Stimulated activated CD8-positive, alpha-beta memory T cell treated with anti-CD3 and anti-CD28 coated beads, Interleukin-4, amount 100 ng/mL, for 24 hours (primary cell): ENCODE data around the gene AMOT.

ENCODE experiments used
- DNase-seq: peaks from one replicate; pipeline ENCODE4 v3.0.0-alpha.2; 2020; ENCODE audit warnings: low read depth

The AMOT gene

DNA sequence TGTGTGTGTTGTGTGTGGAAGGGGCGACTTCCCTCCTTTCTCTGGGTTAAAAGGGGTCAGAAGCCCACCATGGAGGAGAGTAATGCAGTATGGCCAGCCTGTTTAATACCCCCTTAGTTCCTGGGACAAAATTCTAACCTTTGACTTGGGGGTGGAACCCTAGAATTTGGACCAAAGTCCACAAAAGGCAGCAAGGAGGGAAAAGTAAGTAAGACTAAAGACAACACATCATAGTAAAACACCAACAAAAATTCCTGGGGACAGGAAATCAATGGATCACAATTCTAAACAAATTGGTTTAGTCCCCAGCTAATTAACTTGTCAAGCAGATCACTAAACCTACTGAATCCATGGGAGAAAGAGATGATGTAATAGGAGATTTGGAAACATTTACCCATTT lies 3.1 kb downstream of the AMOT start:
- no peak for DNase-seq

DNA sequence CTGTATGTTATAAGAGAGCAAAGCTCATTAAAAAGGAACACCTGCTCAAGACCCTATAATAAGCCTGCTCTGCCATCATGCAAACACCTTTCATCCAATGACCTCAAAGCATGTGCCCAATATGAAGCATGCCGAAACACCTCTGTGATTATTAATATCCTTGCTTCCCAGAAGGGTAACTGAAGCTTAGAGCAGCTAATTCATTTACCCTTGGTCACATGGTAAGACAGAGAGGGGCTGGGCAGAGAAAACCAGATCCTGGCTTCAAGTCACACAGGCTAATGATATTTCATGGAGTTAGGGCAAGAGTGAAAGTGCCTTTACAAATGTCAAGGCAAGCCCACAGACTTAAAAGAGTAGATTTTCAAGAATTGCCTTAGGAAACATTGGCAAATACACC lies 5.6 kb downstream of the AMOT start:
- no peak for DNase-seq

DNA sequence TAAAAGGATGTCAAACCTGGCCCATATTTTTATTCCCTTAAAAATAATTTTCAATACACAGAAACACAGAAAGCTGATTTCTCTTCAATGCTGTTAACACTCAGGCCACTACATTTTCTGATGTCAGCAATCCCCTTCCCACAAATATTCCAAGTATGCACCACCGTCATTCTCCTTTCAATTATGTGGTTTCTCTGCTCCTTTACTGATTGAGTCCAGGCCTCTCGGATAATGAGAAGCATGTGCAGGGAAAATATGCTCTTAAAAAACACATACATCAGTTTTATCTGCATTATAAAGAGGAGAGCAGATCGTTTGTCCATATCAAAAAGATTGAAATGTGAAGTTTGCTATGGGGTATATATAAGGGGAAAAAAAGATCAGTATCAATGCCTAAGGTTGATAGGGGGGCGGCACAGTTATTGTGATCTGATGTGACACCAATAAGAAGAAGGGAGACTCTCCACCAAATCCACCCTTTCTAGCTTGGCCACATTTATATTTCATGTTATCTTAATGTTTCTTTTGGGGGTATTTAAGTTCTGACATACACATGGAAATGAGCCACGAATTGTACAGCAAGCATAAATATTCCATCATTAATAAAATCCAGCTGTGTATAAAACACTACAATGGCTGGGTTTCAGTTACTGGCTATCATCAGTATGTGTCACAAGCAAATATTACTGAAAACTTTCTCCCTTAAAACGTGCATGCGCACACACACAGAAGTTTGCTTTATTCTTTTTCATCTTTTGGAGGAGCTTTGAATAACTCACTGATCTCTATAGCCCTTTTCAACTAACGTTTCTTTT lies 6.4 kb downstream of the AMOT start:
- no peak for DNase-seq

DNA sequence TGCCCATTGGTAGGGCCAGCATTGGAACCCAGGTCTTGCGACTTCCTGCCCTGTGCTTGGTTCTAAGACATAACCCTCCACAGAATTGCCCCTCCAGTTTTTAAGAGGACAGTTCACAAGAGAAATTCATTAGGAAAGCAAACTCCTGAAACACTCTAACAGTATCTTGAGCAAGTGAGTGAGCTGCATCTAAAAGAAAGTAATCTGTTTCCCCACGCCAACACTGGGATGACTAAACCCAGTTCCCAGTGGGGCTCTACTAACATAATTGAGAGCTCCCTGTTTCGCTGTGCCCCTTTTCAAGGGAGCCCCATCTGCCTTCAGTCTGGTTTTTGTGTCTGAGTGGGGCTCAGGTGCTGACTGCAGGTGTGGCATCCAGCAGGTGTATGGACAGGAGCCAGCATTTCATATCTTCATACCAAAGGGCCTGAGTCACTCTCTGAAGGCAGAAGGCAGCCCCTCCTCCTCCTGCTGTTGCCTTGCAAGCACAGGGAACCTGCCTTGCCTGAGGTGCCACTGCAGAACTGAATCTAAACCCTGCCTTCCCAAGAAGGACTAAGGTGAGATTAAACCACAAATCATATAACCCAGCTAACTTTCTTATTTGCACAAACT lies 8.0 kb downstream of the AMOT start:
- DNase-seq = no peak

DNA sequence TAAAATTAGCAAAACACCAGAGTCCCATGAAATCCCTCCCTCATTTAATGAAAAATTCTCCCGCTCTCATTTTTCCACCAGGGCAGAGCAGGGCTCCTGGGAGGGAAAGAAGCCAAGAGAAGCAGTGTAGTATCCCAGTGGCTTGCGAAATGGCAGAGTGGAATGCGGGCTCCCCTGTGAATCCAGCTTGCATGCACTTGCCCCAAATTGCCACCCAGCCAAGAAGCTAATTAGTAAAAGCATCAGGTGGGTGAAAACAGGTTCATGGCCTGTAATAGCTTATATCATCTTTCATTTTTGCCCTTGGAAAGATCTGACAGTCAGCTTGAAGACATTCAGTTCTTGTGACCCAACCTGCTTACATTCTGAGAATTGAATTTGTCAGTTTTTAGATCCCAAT lies 10.1 kb downstream of the AMOT start:
- no peak for DNase-seq

DNA sequence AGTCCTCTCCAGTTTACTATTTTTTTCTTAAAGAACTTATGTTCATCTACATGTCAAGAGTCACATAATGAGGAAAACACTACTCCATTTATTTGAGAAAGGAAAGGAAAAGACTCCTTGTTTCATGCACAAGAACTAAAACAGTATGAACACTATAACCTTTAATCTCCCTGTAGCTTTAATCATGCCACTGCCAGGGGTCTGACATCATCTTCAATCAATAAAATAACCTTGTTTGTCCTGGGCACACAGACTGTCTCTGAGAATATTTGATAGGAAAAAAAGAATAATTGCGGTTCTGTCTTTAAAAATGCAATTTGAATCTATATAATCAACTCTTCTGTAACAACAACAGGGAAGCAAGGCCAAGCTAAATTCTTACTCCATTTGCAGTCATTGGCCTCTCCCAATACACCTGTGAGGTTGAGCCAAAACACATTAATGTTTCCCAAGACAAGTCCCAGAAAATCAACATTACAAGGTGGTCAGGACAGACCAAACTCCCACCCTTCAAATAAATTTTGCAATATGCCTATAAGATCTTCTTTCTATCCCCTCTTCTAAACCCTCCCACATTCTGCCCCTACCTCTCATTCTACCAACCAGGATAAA lies 13.2 kb downstream of the AMOT start:
- no peak for DNase-seq

DNA sequence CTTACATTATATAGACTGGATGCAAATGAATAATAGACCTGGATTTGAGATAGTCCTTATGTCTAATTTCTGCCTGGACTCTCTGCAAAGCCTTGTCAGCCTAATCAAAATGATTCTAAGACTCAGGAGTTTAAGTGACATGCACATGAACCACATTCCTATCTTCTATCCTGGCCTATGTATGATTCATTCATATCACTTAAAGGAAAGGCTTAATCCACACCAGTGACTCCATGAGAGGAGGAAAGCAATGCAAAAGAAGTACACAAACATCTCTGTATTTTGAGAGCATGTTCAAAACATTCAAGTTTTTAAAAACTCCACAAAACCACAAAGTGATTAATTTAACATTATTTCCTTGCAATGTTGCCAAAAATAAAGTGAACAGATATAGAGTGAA lies 14.6 kb downstream of the AMOT start:
- DNase-seq = no peak

DNA sequence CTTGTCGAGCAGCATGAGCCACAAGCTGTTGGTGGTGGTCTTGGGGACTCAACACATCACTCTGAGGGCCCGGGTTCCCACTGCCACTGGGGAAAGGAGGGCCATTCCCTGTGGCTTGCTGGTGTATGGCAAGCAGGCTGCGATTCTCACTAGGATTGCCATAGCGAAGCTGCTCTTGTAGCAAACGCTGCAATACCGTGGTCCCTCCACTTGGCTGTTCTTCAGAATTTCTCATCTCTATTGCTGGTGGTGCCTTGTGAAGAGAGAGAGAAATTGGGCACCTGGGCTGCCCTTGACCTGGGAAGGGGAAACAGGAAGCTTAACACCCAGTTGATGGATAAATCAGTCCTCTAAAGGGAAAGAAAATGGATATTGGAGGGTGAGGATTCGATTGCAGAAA lies 17.7 kb downstream of the AMOT start:
- no peak for DNase-seq

DNA sequence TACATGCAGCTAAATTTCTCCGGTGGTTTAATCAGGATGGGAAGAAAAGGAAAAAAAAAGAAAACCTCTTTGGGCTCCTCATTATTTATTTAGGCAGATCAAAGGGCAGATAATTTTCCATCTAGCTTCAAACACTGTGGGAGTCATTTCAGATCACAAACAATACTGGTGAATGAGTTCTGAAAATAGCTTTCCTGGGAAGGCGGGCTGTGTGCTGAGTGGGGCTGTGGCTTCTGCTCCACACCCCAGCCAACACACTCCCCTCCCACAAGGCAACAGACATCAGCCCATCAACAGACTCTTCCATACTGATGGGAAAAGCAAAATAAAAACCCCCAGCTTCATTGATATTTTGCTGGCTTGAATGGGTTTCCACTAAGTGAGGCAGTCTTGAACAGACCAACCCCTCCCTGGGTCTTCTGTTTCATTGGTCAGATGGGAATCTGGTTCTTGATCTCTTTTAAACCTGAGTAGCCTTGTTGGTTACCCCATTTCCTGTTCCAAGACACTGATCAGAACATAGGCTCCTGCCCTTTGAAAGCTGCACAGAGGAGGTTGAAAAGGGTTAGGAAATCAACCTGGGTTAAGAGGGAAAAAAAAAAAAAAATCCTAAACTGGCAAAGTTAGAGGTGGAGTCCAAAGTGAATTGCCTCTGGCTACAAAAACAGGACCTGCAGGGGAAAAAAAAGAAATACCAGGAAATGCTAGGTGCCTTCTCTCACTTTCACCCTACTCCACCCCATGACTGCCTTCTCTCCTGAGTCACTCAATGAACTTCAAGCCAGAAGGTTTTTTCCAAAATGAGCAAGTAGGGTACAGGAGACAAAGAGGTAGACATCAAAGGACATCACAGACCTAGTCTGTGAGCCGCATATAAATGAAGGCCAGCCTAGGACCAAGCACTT lies 20.0 kb downstream of the AMOT start:
- no peak for DNase-seq

DNA sequence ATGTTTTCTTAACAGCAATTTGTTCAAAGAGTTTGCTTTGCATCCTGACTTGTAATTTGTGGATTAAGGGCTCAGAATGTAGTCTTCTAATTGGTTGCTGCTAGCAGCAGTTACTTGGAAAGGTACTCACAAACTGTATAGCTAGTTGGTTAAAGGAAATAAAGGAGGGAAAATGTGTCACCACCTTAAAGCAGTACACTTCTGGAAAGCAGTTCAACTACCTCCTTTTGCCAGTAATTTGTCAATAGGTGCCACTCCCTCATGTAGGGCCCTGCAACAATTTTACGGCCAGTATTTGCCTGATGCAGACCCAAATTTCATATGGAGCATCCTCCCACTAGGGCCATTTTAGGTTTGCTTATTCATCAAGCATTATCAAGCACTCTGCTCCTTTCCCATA lies 20.8 kb downstream of the AMOT start:
- DNase-seq = no peak

DNA sequence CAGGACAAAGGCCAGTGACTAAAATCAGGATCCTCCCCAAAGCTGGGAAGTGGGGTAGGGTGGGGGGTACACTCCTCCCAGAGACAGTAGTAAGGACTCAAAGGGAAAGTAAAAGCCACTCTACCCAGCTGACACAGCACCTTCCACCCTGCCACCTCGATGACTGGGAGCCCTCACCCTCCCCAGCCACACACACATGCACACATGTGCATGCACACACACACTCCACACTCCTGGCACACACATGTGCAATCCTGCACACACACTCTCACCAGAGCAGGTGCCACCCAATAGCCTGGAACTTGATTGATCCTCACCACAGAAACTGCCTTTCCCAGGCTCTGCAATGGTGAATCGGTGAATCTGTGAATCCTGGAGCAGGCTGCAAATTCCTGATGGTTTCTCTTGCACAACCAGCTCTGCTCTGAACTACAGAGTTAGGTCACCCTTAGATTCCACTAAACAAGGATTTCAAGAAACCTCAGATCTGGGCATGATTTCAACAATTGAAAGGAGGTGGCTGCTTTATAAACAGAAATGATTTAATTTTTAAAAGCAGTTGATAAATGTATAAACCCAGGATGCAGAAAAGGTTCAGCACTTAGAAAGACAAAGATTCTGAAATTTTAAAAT lies 21.5 kb downstream of the AMOT start:
- no peak for DNase-seq

DNA sequence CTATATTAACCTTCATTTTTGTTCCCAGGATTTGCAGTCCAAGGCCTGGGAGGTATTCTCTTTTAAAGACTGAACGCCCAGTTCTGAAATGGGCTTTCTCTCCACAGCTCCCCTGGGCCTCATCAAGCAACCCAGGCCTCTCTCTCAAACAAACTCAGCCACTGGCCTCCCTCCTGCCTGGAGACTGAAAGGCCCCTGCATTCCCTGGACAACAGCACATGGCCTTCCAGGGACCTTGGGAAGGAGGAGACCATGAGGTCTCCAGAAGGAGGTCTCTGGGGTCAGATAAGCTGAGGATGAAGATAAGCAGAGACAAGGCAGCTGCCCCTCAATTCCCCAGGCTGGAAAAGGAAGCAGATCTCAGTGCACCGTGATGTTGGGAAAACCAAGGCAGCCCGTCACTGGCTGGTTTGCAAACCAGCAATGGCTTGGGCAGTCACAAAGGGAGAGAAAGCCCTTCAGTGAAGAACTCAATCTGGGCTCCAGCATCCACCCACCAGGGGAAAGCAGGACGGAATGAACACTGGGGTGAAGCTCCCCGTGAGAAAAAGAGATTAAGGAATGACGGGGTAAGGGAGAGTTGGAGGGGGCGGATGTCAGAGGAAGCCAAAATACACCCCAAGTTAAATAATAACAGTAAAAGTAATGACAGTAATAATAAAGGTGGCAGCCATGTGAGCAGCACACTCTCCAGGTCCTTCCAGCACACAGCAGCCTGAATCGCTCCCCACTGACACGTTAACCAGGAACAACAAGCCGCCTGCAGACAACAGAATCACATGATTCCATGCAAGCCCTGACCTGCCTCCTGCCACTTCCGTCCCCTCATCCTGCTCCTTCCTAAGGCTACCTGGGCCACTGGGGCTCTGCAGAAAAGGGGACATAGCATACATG lies 22.3 kb downstream of the AMOT start:
- no peak for DNase-seq

DNA sequence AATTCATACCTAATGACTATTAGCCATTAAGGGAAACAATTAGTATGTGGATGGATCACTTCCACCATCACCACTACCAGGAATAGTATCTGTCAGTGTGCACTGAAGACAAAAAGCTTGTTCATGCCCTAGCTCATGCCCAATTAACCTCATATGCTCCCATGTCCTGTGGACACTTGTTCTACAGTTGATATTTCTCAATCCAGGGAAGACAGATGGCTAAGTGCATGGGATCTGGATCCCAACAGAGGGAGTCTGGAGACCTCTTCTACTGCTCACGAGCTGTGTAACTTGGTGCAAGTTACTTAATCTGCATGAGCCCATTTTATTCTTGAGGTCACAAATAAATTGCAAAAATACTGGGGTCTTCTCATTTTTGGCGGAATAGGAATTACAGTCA lies 23.7 kb downstream of the AMOT start:
- no peak for DNase-seq

DNA sequence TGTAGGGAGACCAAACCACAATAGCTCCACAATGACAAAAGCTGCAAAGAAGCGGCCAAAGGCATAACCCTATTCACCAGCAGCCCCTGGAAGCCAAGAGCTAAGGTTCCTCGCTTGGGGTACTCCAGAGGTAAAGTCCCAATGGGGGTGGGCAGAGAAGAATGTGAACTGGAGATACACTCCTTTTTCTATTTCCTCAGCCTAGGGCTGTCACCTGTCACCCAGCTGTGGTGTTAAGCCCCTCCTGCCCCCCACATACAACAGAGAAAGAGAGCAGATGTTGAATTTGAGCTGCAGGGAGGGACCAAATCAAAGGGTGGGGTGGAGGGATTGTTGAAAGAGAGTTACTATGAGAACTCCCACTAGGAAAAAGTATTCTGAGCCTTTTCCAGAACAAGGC lies 26.1 kb downstream of the AMOT start:
- DNase-seq = no peak

DNA sequence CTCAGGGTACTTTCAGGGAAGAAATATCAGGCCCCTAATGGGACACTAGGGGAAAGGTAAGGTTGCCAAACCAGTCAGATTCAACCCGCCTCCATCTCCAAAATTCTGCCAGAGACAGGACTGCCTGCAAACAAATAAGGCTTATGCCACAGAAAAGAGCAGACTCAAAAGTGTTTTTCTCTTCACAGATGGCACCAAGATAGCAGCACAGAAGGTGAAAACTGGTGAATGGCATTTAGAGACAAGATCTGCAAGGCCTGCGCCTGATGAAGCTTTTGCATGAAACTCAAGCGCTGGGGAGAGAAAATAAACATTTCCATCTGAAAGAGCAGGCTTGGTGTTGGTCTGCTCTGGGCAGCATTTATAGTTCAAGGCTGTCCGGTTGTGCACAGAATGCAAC lies 27.9 kb downstream of the AMOT start:
- no peak for DNase-seq

DNA sequence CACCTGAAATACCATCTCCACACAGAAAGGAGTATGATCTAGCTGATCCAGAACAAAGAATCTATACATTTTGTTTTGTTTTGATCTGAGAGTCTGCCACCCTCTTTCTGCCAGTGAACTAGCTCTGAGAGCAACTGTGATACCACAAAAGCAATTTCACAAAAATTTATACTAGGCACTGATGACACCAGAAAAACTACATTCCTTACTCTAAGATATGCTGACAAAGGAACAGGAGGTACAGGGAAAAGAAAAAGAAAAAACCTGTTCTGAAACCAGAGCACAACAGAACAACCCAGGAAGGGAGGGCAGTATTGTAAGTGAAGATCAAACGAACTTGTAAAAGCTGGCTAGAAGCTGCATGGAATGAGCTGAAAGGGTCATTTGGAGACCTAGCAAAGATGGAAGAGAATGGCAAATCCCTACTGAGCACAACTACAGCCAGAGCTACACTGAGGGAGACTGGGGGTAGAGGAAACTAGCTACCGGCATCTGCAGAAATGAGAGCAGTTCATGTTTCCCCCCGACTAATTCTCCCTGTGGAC lies 31.9 kb downstream of the AMOT start:
- DNase-seq = no peak

DNA sequence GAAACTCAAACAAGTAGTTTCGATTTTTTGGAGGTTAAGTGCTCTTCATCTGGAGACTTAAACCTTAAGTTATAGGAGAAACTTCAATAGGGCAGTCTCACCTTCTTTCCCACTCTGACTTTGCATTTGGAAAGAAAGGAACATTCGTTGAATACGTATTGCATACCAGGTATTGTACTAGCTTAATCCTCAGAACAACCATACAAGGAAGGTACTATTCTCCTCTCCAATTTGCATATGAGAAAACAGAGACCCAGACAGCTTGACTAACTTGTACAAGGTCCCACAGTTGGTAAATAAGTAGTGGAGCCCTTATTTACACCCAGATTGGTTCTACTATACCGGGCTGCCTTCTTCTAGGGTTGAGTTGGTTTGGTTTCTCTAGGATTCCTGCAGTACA lies 32.6 kb downstream of the AMOT start:
- no peak for DNase-seq

DNA sequence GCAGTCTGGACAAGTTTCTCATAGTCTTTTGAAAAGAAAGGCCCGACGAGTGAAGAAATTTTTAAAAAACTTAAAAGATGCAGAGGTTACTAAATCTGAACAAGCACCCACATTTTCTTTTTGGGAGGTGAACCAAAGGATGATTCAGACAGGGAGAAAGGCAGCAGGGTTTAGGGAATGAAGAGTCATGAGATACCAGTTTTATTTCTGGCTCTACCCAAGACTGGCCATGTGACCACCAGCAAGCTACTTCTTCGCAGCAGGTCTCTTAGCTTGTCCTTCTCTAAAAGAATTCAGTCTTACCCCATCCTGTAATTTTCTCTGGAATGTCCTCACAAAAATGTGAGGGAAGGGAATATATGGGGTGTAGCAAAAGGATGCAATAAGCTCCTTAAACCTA lies 37.6 kb downstream of the AMOT start:
- DNase-seq = no peak

DNA sequence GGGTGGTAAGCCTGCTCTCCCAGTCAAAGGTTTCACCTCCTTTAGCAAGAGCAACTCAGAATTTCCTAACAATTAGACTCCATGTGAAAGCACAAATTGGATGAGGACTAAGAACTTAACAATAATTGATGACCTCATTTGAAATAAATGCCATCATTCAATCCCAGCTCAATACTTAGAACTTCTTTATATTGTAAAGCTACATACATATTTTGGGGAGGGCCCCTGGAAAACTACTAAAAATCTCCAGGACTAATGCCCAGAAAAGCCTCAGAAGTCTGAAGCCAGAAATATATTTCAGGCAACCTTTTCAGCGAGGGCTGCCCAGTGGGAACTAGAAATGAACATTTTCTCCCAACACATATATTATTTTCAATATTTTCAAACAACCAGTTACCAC lies 38.1 kb downstream of the AMOT start:
- no peak for DNase-seq

DNA sequence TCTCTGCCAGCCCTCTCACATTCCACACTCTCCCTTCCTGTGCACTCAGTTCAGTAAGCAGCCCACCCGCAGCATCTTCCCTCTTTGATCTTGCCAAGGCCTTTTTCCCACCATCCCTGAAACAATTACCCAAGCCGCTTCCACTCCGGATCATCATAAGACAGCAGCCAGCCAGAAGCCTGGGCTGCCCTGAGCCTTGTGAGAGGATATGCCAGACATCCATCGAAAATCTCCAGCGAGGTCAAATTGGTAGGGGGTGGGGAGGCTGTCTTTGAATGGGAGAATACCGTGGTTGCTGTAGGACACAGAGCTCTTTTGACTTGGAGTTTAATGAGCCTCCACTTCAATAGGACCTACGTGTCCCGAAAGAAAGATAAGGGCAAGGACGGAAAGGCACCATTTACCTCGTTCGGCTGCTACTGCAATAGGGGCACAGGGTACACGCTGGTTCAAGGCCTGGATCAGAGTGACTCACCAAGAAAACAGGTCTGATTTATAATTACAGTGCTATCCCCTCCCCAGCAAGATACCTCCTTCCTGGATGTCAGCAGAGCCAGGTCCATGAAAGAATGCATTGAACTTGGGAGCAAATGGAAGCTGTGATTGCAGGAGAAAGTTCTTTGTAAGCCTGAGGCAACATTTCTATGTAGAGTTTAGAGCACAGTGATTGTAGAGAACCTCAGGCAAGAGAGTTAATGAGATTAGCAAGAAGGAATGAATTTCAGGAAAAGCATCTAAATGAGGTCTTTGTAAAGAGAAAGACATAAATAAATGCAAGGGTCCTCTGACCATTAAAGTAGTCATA lies 39.5 kb downstream of the AMOT start:
- no peak for DNase-seq
